Subcutaneous adipose tissue (tissue), 4 donors: Measurements from ENCODE around the gene DCAF11. TPM values are rescaled to one million over a fixed set of nuclear protein-coding genes. Genes with fewer than 3 reads are reported as not detected.

Experiments used
- total RNA-seq, 4 donors: library from RNA; depleted of rRNA; stranded (reverse); fragments of >200 nt; gene quantifications; one replicate each; pipeline ENCODE4 v1.1.0, GENCODE V29; 2016
- TF ChIP-seq, protein P1 (sequence below): fragments of 450-650 bp; IDR thresholded peaks from one replicate; pipeline ENCODE4 v1.5.1; 2016; ENCODE audit warnings: low read depth, mild to moderate bottlenecking, control low read depth, antibody characterized with exemption, moderate library complexity

Gene DCAF11
- total RNA-seq, 4 donors from 2014 or later, result 39.6 to 83.5 (median 53.2) TPM

DNA sequence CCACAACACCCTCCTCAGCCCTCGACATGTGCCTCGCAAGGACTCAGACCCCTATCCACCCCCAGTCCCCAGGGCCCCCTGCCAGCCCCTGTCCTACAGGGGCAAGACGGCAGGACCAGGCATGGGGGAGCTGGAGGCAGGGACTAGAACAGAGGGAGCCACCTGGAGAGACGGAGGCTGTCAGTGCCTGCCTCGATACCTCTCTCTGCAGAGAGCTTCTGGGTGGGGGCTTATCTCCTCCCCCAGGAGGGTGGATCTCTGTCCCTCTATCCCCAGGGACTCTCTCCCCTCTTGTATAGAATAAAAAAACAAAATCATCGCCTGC lies 45.2 kb upstream of the DCAF11 start:
- TF ChIP-seq, protein P1, sequence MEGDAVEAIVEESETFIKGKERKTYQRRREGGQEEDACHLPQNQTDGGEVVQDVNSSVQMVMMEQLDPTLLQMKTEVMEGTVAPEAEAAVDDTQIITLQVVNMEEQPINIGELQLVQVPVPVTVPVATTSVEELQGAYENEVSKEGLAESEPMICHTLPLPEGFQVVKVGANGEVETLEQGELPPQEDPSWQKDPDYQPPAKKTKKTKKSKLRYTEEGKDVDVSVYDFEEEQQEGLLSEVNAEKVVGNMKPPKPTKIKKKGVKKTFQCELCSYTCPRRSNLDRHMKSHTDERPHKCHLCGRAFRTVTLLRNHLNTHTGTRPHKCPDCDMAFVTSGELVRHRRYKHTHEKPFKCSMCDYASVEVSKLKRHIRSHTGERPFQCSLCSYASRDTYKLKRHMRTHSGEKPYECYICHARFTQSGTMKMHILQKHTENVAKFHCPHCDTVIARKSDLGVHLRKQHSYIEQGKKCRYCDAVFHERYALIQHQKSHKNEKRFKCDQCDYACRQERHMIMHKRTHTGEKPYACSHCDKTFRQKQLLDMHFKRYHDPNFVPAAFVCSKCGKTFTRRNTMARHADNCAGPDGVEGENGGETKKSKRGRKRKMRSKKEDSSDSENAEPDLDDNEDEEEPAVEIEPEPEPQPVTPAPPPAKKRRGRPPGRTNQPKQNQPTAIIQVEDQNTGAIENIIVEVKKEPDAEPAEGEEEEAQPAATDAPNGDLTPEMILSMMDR, result no peak

DNA sequence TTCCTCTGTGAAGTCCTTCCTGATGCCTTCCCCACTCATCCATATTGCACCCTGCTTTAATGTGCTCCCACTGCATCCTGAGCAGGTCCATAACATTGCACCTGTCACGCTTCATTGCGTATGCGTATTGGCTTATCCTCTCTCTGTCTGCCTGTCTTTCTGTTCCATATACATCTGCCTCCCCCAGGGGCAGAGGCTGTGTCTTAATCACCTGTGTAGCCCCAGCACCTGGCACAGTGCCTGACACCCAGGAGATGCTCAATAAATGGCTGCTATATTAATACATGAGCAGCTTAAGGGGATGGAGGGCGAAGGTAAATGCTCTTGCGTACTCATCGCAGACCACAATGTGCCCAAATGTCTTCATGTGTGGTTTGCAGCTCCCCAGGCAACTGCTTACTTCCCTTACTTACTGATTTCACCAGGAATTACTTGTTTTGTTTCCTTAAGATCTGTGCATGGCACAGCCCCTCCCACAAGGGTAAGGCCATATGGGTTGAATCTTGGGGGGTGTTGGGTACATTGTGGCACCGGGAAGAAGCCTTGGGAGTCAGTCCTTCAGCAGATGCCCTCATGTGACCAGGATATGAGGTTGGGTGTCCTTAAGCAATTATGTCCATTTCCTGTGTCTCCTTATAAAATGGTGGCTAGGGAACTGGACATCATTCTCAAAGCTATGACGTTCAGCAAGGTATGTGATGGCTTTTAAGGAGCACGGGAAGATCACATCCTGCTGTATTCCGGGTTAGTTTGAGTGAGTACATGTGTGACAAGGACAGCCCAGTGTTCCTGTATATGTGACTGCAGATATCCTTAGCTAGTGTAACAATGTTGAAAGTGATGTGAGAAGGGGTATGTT lies 44.1 kb upstream of the DCAF11 start:
- TF ChIP-seq, protein P1, result no peak

DNA sequence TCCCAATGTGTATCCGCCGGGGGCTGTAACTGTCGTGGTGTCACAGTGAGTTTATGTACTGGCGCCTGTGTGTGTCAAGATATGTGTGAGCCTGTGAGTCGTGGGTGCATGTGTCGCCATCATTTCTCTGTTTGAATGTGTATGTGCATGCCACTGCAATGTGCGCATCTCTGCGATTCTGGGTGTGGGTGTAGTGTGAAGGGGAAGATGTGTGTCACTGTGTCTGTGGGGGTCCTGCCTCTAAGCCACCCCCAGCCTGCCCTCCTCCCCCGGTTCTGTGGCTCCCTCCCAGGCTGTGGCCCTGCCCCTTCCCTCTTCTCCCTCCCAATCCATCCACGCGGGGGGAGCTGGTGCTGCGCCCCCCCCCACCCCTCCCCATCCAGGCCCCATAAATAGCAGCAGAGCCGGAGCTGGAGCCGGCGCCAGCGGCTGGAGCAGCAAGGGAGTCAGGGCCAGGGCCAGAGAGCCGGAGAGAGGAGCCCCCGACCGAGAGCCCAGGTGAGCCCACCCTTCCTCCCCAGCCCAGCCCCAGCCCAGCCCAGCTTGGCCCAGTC lies 43.4 kb upstream of the DCAF11 start, which contains the start of gene CPNE6:
Gene CPNE6 (plus strand): TSS at position 419 of the 554 bp plus-strand sequence. CDS start 1,375 bp downstream, outside the sequence.
- TF ChIP-seq, protein P1, result no peak

DNA sequence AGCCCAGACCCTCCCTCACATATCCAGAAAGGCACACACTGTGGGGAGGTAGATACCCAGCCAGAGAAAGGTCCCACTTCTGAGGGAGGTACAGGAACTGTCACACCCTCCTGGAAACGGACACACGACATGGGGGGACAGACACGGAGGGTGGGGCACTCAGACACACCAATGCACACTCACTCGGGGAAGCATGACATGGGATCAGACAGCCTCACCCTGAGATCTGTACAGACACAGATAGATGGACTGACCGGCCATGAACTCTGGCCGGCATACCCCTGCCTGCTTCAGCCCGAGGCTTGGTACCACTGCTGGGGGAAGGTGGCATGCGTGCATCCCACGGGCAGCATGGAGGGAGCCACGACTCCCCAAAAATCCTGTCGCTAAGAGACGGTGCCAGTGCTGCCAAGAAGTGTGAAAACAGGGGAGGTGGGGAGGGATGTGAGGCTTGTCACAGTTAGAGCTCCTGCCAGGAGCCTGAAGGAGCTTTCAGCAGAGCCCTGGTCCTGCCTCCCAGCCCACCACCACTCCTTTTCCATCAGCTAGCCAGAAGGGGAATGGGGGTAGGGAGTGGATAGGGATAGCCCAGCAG lies 42.6 kb upstream of the DCAF11 start:
- TF ChIP-seq, protein P1, result no peak

DNA sequence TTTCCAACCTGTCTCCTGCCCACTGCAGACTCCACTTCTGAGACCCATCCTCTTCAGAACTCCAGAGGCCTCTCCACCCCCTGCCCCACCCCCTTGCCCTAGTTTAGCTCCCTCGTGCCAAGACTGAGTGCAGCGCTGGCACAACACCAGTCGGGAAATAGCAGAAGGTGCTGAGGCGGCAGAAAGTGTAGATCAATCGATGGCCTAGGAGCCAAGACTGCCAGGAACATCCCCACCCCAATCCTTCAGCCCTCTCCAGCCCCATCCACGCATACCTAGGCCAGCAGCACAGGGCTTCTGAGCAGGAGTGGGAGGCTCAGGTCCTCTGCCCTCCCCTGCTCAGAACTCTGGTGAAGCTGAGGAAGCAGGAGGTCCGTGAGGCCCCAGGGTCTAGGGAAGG lies 42.1 kb upstream of the DCAF11 start:
- TF ChIP-seq, protein P1, result no peak

DNA sequence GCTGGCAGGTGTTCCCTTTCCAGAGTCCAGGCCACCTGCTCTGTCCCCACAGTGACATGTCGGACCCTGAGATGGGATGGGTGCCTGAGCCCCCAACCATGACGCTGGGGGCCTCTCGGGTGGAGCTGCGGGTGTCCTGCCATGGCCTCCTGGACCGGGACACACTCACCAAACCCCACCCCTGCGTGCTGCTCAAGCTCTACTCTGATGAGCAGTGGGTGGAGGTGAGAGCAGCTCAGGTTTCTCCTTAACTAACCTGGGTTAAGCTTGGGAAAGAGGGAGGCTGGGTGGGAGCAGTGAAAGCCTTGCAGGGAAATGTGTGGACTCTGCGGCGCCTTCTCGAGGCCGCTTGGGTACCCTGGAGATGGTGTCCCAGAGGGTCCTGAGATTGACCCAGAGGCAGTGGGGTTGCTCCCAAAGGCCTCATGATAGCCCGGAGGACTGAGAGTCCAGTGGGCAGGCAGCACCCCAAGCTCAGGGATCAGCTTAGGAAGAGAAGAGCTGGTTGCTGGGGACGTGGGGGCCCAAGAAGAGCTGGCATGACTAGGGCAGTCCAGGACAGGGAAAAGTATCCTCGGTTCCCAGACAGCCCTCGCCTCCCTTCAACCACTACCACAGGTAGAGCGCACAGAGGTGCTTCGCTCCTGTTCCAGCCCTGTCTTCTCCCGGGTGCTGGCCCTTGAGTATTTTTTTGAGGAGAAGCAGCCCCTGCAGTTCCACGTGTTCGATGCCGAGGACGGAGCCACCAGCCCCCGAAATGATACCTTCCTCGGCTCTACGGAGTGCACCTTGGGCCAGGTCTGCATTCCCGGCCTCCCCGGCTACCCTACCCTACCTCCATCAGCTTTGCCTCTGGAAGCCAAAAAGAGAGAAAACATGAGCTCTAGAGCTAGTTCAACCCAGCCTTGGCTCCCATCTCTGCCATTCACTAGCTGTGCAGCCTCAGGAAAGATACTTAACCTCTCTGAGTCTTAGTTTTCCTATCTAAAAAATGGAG lies 41.4 kb upstream of the DCAF11 start:
- TF ChIP-seq, protein P1, result no peak
